Measurements from ENCODE around the gene CCER1.

DNA sequence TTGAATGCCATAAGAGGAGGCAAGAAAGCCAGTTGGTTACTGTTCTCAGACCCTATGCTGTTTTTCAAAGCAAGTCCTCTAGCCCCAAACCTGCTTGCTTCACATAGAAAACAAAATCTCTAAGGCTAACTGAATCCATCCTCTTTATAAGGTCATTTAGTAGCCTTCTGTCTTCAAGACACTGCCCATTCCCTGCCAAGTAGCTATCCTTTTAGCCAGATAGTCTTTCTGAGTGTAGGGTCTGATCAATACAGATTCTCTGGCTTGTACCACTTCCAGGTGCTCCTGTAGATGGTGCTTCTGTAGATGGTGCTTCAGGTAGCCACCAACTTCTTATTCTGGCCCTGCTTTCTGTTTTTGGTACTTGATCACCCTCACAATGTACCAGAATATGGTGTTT lies 15.9 kb upstream of the CCER1 start:
- TF ChIP-seq, protein P1, sequence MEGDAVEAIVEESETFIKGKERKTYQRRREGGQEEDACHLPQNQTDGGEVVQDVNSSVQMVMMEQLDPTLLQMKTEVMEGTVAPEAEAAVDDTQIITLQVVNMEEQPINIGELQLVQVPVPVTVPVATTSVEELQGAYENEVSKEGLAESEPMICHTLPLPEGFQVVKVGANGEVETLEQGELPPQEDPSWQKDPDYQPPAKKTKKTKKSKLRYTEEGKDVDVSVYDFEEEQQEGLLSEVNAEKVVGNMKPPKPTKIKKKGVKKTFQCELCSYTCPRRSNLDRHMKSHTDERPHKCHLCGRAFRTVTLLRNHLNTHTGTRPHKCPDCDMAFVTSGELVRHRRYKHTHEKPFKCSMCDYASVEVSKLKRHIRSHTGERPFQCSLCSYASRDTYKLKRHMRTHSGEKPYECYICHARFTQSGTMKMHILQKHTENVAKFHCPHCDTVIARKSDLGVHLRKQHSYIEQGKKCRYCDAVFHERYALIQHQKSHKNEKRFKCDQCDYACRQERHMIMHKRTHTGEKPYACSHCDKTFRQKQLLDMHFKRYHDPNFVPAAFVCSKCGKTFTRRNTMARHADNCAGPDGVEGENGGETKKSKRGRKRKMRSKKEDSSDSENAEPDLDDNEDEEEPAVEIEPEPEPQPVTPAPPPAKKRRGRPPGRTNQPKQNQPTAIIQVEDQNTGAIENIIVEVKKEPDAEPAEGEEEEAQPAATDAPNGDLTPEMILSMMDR (conservative IDR thresholded peaks at IDR 0.05; ENCODE audit: low read depth in 2 of 2), result no peak
- TF ChIP-seq EZH2phosphoT487 (IDR thresholded peaks at IDR 0.05; ENCODE audit: unreplicated experiment) (no peak), POLR2AphosphoS5 (IDR thresholded peaks at IDR 0.05; ENCODE audit: low read depth) (no peak), EZH2 (IDR thresholded peaks at IDR 0.05; ENCODE audit: low read depth, unreplicated experiment) (no peak), CREB1 (CRISPR knock-in tag; IDR thresholded peaks at IDR 0.05; ENCODE audit: low read depth) (no peak), JUNB (IDR thresholded peaks at IDR 0.05; ENCODE audit: unreplicated experiment) (no peak)
- TF ChIP-seq, protein P2, sequence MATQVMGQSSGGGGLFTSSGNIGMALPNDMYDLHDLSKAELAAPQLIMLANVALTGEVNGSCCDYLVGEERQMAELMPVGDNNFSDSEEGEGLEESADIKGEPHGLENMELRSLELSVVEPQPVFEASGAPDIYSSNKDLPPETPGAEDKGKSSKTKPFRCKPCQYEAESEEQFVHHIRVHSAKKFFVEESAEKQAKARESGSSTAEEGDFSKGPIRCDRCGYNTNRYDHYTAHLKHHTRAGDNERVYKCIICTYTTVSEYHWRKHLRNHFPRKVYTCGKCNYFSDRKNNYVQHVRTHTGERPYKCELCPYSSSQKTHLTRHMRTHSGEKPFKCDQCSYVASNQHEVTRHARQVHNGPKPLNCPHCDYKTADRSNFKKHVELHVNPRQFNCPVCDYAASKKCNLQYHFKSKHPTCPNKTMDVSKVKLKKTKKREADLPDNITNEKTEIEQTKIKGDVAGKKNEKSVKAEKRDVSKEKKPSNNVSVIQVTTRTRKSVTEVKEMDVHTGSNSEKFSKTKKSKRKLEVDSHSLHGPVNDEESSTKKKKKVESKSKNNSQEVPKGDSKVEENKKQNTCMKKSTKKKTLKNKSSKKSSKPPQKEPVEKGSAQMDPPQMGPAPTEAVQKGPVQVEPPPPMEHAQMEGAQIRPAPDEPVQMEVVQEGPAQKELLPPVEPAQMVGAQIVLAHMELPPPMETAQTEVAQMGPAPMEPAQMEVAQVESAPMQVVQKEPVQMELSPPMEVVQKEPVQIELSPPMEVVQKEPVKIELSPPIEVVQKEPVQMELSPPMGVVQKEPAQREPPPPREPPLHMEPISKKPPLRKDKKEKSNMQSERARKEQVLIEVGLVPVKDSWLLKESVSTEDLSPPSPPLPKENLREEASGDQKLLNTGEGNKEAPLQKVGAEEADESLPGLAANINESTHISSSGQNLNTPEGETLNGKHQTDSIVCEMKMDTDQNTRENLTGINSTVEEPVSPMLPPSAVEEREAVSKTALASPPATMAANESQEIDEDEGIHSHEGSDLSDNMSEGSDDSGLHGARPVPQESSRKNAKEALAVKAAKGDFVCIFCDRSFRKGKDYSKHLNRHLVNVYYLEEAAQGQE (IDR thresholded peaks at IDR 0.05; ENCODE audit: unreplicated experiment), result no peak
- TF ChIP-seq, protein P3, sequence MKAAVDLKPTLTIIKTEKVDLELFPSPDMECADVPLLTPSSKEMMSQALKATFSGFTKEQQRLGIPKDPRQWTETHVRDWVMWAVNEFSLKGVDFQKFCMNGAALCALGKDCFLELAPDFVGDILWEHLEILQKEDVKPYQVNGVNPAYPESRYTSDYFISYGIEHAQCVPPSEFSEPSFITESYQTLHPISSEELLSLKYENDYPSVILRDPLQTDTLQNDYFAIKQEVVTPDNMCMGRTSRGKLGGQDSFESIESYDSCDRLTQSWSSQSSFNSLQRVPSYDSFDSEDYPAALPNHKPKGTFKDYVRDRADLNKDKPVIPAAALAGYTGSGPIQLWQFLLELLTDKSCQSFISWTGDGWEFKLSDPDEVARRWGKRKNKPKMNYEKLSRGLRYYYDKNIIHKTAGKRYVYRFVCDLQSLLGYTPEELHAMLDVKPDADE (IDR thresholded peaks at IDR 0.05), result no peak
